Measurements from ENCODE around the gene ACAD10. TPM values are rescaled to one million over a fixed set of nuclear protein-coding genes. Genes with fewer than 3 reads are reported as not detected.

ACAD10 gene
- total RNA-seq, 1 experiment from 2014 or later, result 25.3 TPM

DNA sequence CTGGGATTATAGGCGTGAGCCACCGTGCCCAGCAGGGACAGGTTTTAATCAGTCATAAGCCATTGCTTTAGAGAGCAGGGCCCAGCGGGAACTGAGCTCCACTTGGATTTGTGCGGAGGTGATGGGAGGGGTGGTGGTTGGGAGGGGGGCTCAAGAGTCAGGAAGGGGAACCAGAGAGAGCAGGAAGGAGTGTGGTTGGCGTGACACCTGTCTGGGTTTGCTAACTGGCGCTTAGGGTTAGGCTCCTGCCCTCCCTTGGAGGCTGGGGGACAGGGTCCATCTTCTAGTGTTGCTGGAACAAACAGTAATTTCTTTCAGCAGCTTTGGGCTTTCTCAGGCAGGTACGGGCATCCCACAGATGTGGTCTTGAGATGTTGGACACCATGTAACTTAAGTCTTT, 73.4 kb downstream of the ACAD10 start:
- Histone ChIP-seq H3K9ac (ENCODE audit: low read length) (no peak overlapping the region), H3K36me3 (ENCODE audit: control insufficient read depth in 1 of 2, insufficient read depth in 2 of 2, low read length in 2 of 2) (0 out of 4 replicates have a peak, but pooled peaks cover 0 to 4% of the 10 kb centered on the region in 2 experiments), H3K9me2 (ENCODE audit: insufficient read depth) (no peaks in the 10 kb centered on the region), H3K27ac (ENCODE audit: low read depth, low read length) (no peak overlapping the region), H3K4me3 (replicated peaks in 1 of 2; ENCODE audit: low read depth in 1 of 2, low read length in 2 of 2) (no peak overlapping the region), H3K27me3 (ENCODE audit: insufficient read depth, low read length) (no peaks in the 10 kb centered on the region), H3K79me2 (ENCODE audit: insufficient read depth, low read length) (no peaks in the 10 kb centered on the region), H4K20me1 (ENCODE audit: insufficient read depth) (no peaks in the 10 kb centered on the region), H3K4me1 (ENCODE audit: control insufficient read depth in 1 of 2, insufficient read depth in 2 of 2, low read length in 2 of 2) (no peaks in the 10 kb centered on the region), H2AFZ (ENCODE audit: low read depth, low read length, poor library complexity, severe bottlenecking) (no peak overlapping the region), H3K4me2 (ENCODE audit: low read length) (no peak overlapping the region), H3K9me3 (ENCODE audit: control insufficient read depth in 1 of 2, insufficient read depth in 1 of 2, low read depth in 1 of 2, low read length in 2 of 2) (no peaks in the 10 kb centered on the region)
- intact Hi-C loops (cut with micrococcal nuclease), result no loop called here
- DNase-seq (ENCODE audit: low read depth, low spot score) (no peak), ATAC-seq (no peak)
- RAD21 ChIA-PET (ENCODE audit: low non-redundant PET in 1 of 2, low total read pairs in 2 of 2, uncharacterized antibody in 2 of 2, unreplicated experiment in 2 of 2), result no interaction called here
- POLR2A ChIA-PET, result no interaction called here
- CTCF ChIA-PET, result no interaction called here
- no TSS peak for BruUV-seq (replicated peaks)
- TF ChIP-seq SP1 (IDR thresholded peaks at IDR 0.05; ENCODE audit: low read depth), result no peak
- TF ChIP-seq JUND (IDR thresholded peaks at IDR 0.05), result no peak
- no peak for TF ChIP-seq CBX3 (IDR thresholded peaks at IDR 0.05; ENCODE audit: low read depth)
- TF ChIP-seq ELF1 (IDR thresholded peaks at IDR 0.05; ENCODE audit: borderline replicate concordance, low read depth), result no peak
- TF ChIP-seq SRF (IDR thresholded peaks at IDR 0.05; ENCODE audit: low read depth), result no peak
- TF ChIP-seq EZH2 (IDR thresholded peaks at IDR 0.05), result no peak
- TF ChIP-seq, protein P1, sequence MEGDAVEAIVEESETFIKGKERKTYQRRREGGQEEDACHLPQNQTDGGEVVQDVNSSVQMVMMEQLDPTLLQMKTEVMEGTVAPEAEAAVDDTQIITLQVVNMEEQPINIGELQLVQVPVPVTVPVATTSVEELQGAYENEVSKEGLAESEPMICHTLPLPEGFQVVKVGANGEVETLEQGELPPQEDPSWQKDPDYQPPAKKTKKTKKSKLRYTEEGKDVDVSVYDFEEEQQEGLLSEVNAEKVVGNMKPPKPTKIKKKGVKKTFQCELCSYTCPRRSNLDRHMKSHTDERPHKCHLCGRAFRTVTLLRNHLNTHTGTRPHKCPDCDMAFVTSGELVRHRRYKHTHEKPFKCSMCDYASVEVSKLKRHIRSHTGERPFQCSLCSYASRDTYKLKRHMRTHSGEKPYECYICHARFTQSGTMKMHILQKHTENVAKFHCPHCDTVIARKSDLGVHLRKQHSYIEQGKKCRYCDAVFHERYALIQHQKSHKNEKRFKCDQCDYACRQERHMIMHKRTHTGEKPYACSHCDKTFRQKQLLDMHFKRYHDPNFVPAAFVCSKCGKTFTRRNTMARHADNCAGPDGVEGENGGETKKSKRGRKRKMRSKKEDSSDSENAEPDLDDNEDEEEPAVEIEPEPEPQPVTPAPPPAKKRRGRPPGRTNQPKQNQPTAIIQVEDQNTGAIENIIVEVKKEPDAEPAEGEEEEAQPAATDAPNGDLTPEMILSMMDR (IDR thresholded peaks at IDR 0.05 in 2 of 3, conservative IDR thresholded peaks at IDR 0.05 in 1 of 3; ENCODE audit: borderline replicate concordance in 1 of 3, insufficient read depth in 1 of 3, low read depth in 2 of 3, low read length in 2 of 3), result no peak
- TF ChIP-seq RAD21 (IDR thresholded peaks at IDR 0.05; ENCODE audit: low read depth), result no peak
- TF ChIP-seq TCF7L2 (IDR thresholded peaks at IDR 0.05; ENCODE audit: borderline replicate concordance, extremely low read depth, insufficient read depth, insufficient read length), result no peak
- no peak for TF ChIP-seq YY1 (IDR thresholded peaks at IDR 0.05; ENCODE audit: extremely low read depth, insufficient replicate concordance, low read depth, low read length)
- TF ChIP-seq POLR2A (IDR thresholded peaks at IDR 0.05; ENCODE audit: borderline replicate concordance, extremely low read depth, insufficient read depth, insufficient read length), result no peak
- TF ChIP-seq FOSL1 (IDR thresholded peaks at IDR 0.05; ENCODE audit: low read depth), result no peak
- TF ChIP-seq, protein P2, sequence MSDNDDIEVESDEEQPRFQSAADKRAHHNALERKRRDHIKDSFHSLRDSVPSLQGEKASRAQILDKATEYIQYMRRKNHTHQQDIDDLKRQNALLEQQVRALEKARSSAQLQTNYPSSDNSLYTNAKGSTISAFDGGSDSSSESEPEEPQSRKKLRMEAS (IDR thresholded peaks at IDR 0.05), result no peak
- no peak for TF ChIP-seq ZFX (IDR thresholded peaks at IDR 0.05)
- no peak for TF ChIP-seq ZNF274 (IDR thresholded peaks at IDR 0.05; ENCODE audit: low read depth, low read length)
- no peak for TF ChIP-seq CEBPB (IDR thresholded peaks at IDR 0.05; ENCODE audit: low read depth)

All from HCT116 (cell line).